ENCODE measurements around the gene PSMC4.

Gene PSMC4

DNA sequence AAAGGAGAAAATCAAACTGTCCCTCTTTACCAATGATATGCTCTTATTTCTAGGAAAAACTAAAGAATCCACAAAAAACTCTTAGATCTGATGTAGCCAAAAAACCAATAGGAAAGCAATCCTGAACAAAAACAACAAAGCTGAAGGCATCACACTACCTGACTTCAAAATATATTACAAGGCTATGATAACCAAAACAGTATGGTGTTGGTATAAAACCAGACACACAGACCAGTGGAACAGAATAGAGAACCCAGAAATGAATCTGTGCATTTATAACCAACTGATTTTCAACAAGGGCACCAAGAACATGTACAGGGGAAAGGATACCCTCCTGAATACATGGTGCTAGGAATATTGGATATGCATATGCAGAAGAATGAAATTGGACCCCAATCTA, 16.2 kb downstream of the PSMC4 start:
- in situ Hi-C loops (cut with MboI; ENCODE audit: low sequenced_read_pairs), result no loop called here

DNA sequence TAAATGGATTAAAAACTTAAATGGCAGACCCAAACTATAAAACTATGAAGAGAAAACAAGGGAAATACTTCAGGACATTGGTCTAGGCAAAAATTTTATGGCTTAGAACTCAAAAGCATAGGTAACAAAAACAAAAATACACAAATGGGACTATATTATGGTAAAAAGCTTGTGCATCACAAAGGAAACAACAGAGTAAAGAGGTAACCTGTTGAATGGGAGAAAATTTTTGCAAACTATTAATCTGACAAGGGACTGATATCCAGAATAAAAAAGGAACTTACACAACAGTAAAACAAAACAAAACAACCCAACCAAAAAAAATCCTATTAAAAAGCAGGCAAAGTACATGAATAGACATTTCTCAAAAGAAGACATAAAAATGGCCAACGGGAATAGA, 16.6 kb downstream of the PSMC4 start:
- in situ Hi-C loops (cut with MboI; ENCODE audit: low sequenced_read_pairs), result no loop called here

DNA sequence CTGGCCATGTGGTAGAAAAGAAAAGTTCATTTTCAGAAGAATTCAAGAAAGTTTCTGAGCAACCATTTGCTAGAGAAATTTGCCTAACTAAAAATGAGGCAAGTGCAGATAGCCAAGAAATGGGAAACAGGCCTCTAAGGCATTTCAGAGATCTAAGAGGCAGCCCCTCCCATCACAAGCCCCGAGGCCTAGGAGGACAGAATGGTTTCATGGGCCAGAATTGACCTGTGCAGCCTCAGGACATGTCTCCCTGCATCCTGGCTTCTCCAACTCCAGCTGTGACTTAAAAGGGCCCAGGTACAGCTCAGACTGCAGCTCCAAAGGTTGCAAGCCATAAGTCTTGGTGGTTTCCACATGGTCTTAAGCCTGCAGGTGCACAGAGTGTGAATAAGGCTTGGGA, 22.6 kb downstream of the PSMC4 start:
- in situ Hi-C loops (cut with MboI; ENCODE audit: low sequenced_read_pairs), result no loop called here

- in situ Hi-C loops (cut with MboI; ENCODE audit: low sequenced_read_pairs), result no loop called here
Measured at GRCh38 chr19:39994361-39994760, 23.4 kb downstream of the PSMC4 start.

- in situ Hi-C loops (cut with MboI; ENCODE audit: low sequenced_read_pairs), result no loop called here
Measured at GRCh38 chr19:39995794-39996193, 24.8 kb downstream of the PSMC4 start.

DNA sequence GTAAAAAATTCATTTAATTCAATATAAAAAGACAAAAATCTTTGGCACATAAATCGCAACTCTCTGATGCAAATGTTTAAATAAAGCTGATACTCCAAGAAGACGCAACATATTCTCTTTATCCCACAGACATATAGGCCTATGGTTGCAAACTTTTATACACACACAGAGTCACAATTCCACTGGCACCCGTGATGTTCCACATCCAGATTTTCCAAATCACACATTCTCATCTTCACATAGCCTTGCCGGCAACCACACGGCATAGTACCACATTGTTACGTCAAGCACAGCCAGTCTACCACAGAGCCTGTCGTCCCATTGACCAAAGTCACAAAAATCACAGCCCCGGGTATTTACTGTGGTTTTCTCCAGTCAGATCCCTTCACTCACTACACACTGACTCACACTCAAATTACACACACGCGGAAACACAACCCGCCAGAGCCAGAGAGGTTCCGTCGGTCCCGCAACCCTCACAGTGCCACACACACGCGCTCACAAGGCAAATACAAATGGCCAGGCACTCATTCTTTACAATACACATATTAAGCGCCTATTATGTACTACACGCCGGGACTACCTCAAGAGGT, 25.3 kb downstream of the PSMC4 start:
- in situ Hi-C loops (cut with MboI; ENCODE audit: low sequenced_read_pairs), result no loop called here

DNA sequence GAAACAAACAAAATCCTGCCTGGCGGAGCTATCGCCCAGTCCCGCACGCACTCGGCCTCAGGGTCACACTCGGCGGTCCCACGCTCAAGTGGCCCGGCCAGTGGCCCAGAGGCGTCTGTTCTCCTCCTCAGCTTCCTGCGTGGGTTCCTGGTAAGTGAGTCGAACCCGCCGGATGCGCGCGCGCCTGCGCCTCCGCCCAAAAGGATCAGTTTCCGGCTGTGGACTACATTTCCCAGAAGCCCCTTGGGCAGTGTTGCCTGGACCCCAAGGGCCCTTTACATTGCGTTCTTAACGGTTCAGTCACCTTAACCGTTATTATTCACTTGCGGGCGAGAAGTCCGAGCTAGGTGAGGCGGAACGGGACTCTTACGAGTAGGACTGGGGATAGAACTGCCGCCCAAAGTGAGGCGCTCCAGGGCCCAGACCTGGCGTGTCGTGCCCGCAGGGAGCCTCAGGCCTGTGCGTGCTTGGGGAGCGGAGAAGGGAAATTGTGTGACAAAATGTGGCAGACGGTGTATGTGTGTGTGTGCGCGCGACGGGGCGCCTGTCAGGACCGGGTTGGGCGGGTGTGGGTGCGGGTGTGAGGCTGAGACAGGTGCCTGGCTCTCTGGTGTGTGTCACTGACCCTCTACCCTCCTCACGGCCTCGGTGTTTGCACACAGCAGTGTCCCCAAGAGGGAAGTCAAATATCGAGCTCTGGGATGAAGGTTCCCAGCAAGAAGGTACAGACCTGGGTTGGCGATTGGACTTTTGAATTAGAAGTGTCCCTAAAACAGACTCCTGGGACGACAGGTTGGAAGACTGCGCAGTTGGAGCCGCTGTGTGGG, 26.1 kb downstream of the PSMC4 start, which contains the start of gene ZNF546:
Gene ZNF546 (plus strand): TSS at position 250 of the 827 bp plus-strand sequence. CDS start 1,267 bp downstream, outside the sequence.
- in situ Hi-C loops (cut with MboI; ENCODE audit: low sequenced_read_pairs), result no loop called here

GRCh38 chr19:39997638-39998216, 26.8 kb downstream of the PSMC4 start:
- in situ Hi-C loops (cut with MboI; ENCODE audit: low sequenced_read_pairs), result no loop called here

GRCh38 chr19:39998501-39998900, 27.5 kb downstream of the PSMC4 start:
- in situ Hi-C loops (cut with MboI; ENCODE audit: low sequenced_read_pairs), result no loop called here

GRCh38 chr19:40005691-40006272, 34.8 kb downstream of the PSMC4 start:
- in situ Hi-C loops (cut with MboI; ENCODE audit: low sequenced_read_pairs), result no loop called here

- in situ Hi-C loops (cut with MboI; ENCODE audit: low sequenced_read_pairs), result no loop called here
Measured at GRCh38 chr19:40006273-40006691, 35.3 kb downstream of the PSMC4 start.

DNA sequence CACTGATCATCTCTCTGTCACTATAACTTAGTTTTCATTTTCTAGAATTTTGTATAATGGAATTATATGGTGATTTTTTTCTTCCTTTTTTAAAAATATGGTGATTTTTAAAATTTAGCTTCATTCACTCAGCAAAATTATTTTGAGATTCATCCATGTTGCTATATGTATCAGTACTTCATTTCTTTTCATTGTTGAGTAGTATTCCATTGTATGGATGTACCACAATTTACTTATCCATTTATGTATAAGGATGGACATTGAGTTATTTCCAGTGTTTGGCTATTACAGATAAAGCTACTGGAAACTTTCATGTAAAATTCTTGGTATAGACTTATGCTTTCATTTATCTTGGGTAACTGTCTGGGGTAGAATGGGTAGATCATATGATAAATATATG, 38.7 kb downstream of the PSMC4 start:
- in situ Hi-C loops (cut with MboI; ENCODE audit: low sequenced_read_pairs), result no loop called here

DNA sequence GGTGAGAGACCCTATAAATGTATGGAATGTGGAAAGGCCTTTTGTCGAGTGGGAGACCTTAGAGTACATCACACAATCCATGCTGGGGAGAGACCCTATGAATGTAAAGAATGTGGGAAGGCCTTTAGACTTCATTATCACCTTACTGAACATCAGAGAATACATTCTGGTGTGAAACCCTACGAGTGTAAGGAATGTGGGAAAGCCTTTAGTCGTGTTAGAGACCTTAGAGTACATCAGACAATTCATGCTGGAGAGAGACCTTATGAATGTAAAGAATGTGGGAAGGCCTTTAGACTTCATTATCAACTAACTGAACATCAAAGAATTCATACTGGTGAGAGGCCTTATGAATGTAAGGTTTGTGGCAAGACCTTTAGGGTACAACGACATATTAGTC, 43.0 kb downstream of the PSMC4 start:
- in situ Hi-C loops (cut with MboI; ENCODE audit: low sequenced_read_pairs), result no loop called here

- in situ Hi-C loops (cut with MboI; ENCODE audit: low sequenced_read_pairs), result no loop called here
Measured at GRCh38 chr19:40023969-40024368, 53.0 kb downstream of the PSMC4 start.

DNA sequence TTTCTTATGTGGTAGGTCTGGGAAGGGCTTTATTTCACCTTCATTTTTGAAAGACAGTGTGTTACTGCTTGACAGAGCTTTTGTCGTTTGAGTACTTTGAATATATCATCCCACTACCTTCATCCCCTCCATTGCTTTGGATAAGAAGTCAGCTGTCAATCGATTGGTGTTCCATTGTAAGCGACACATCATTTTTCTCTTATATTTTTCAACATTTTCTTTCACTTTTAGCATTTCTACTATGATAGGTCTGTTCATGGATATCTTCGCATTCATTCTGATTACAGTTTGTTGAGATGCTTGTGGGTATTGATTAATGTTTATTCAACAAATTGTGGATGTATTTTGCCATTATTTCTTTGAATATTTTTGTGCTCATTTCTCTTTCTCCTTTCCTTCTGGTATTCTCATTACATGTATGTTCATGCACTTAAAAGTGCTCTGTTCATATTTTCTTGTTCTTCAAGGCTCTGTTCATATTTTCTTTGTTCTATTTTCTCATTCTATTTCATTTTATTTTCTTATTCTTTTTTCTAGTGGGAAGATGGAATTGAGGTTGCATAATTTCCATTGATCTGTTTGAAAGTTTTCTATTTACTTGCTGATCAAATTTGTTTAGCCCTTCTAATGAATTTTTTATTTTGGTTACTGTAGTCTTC, 55.1 kb downstream of the PSMC4 start:
- in situ Hi-C loops (cut with MboI; ENCODE audit: low sequenced_read_pairs), result no loop called here

DNA sequence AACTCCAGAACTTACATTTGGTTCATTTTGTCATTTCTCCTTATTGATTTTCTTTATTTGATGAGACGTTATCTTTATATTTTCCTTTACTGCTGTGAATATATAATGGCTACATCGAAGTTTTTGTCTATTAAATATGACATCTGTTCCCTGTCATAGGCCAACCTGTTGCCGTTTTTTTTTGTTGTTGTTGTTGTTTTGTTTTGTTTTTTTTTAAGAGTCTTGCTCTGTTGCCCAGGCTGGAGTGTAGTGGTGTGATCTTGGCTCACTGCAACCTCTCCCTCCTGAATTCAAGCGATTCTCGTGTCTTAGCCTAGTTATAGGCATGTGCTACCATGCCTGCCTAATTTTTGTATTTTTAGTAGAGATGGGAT, 55.6 kb downstream of the PSMC4 start:
- in situ Hi-C loops (cut with MboI; ENCODE audit: low sequenced_read_pairs), result no loop called here

Data from HL-60/S4 treated with phorbol 12-myristate 13-acetate at 8.2 ng/mL for 4 days and 3 days (cell line).